ENCODE measurements around the gene SPDYE5. TPM values are rescaled to one million over a fixed set of nuclear protein-coding genes. Genes with fewer than 3 reads are reported as not detected.

The SPDYE5 gene
- total and polyA plus RNA-seq, 4 donors, result 1.2 TPM; not detected in 3

- no peak for DNase-seq (ENCODE audit: low spot score)
- no peaks in the 10 kb centered on the region for H3K27me3 ChIP-seq (ENCODE audit: control insufficient read depth in 4 of 4, insufficient read depth in 4 of 4, low read length in 3 of 4)
- no peak overlapping the region for H3K4me3 ChIP-seq (ENCODE audit: low read depth in 1 of 3, low read length in 3 of 3)
- TF ChIP-seq RAD21 (IDR thresholded peaks at IDR 0.05) (no peak), HNF4A (conservative IDR thresholded peaks at IDR 0.05) (no peak), HNF4G (IDR thresholded peaks at IDR 0.05) (no peak), TAF1 (conservative IDR thresholded peaks at IDR 0.05) (no peak), FOXA1 (IDR thresholded peaks at IDR 0.05) (no peak), GABPA (IDR thresholded peaks at IDR 0.05 in 1 of 2, conservative IDR thresholded peaks at IDR 0.05 in 1 of 2) (no peak), YY1 (IDR thresholded peaks at IDR 0.05) (no peak), FOXA2 (IDR thresholded peaks at IDR 0.05) (no peak), ATF3 (IDR thresholded peaks at IDR 0.05) (no peak)
- TF ChIP-seq, protein P1, sequence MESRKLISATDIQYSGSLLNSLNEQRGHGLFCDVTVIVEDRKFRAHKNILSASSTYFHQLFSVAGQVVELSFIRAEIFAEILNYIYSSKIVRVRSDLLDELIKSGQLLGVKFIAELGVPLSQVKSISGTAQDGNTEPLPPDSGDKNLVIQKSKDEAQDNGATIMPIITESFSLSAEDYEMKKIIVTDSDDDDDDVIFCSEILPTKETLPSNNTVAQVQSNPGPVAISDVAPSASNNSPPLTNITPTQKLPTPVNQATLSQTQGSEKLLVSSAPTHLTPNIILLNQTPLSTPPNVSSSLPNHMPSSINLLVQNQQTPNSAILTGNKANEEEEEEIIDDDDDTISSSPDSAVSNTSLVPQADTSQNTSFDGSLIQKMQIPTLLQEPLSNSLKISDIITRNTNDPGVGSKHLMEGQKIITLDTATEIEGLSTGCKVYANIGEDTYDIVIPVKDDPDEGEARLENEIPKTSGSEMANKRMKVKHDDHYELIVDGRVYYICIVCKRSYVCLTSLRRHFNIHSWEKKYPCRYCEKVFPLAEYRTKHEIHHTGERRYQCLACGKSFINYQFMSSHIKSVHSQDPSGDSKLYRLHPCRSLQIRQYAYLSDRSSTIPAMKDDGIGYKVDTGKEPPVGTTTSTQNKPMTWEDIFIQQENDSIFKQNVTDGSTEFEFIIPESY (IDR thresholded peaks at IDR 0.05), result no peak
- TF ChIP-seq, protein P2, sequence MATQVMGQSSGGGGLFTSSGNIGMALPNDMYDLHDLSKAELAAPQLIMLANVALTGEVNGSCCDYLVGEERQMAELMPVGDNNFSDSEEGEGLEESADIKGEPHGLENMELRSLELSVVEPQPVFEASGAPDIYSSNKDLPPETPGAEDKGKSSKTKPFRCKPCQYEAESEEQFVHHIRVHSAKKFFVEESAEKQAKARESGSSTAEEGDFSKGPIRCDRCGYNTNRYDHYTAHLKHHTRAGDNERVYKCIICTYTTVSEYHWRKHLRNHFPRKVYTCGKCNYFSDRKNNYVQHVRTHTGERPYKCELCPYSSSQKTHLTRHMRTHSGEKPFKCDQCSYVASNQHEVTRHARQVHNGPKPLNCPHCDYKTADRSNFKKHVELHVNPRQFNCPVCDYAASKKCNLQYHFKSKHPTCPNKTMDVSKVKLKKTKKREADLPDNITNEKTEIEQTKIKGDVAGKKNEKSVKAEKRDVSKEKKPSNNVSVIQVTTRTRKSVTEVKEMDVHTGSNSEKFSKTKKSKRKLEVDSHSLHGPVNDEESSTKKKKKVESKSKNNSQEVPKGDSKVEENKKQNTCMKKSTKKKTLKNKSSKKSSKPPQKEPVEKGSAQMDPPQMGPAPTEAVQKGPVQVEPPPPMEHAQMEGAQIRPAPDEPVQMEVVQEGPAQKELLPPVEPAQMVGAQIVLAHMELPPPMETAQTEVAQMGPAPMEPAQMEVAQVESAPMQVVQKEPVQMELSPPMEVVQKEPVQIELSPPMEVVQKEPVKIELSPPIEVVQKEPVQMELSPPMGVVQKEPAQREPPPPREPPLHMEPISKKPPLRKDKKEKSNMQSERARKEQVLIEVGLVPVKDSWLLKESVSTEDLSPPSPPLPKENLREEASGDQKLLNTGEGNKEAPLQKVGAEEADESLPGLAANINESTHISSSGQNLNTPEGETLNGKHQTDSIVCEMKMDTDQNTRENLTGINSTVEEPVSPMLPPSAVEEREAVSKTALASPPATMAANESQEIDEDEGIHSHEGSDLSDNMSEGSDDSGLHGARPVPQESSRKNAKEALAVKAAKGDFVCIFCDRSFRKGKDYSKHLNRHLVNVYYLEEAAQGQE (IDR thresholded peaks at IDR 0.05), result no peak
- H3K9ac ChIP-seq (ENCODE audit: low read depth in 1 of 2, low read length in 2 of 2), result no peak overlapping the region
- 85% methylated on average over 15 of the region's 15 CpGs for WGBS
- peaks cover 15 to 60% (median 37%) of the 10 kb centered on the region in 4 donors for H3K36me3 ChIP-seq (ENCODE audit: control insufficient read depth in 4 of 4, insufficient read depth in 3 of 4, low read depth in 1 of 4, low read length in 3 of 4)
- H3K27ac ChIP-seq (ENCODE audit: low read depth in 1 of 2, low read length in 2 of 2), result no peak overlapping the region
- H3K4me1 ChIP-seq (ENCODE audit: control insufficient read depth in 4 of 4, insufficient read depth in 4 of 4, low read length in 3 of 4), result no peaks in the 10 kb centered on the region
- H3K9me3 ChIP-seq (ENCODE audit: control insufficient read depth in 4 of 4, low read length in 3 of 4), result no peaks in the 10 kb centered on the region
These were observed 54.3 kb downstream of the SPDYE5 start for GRCh38 chr7:75546237-75547015.

Small RNA genes within 50 kb of the gene (small RNA-seq; reads per million reads assigned to genes)
- gene AC211429.1, result not detected
- gene RF00019, result not detected

Other genes with a start within 250 kb of the SPDYE5 start
- 1 to 10 TPM in 1 of 2 donors, under 1 TPM in 1; 0.84 to 1.7 TPM for gene TRIM73, start 96.7 kb upstream of the SPDYE5 start, total RNA-seq
- under 1 TPM; 0.64 to 0.77 TPM for gene TRIM73, start 96.7 kb upstream of the SPDYE5 start, polyA plus RNA-seq
- gene POM121C, start 6.0 kb upstream of the SPDYE5 start, total RNA-seq, result 10 to 100 TPM in 1 of 2 donors, 1 to 10 TPM in 1; 6.4 to 15.6 TPM
- gene POM121C, start 6.0 kb upstream of the SPDYE5 start, polyA plus RNA-seq, result 10 to 100 TPM in 1 of 2 donors, 1 to 10 TPM in 1; 8.9 to 10.3 TPM
- 10 to 100 TPM in 1 of 2 donors, 1 to 10 TPM in 1; 3.8 to 13.6 TPM for gene HIP1, start 246.6 kb downstream of the SPDYE5 start, total RNA-seq
- 1 to 10 TPM; 5.8 to 9.7 TPM for gene HIP1, start 246.6 kb downstream of the SPDYE5 start, polyA plus RNA-seq